Renal cortex interstitium (tissue), 11 donors: ENCODE results near the gene FAM20A. TPM values are rescaled to one million over a fixed set of nuclear protein-coding genes. Genes with fewer than 3 reads are reported as not detected.

ENCODE experiments used
- DNase-seq, 11 donors: peaks; one replicate each; pipeline ENCODE4 v3.0.0-alpha.2; 2013; ENCODE audit warnings: low read depth in 9 of 11, low spot score in 4 of 11; ENCODE audit errors: extremely low read depth in 1 of 11
- polyA plus RNA-seq, 3 donors: library from polyadenylated mRNA; unstranded; fragments of 120-200 nt; gene quantifications; one replicate each; pipeline ENCODE4 v1.2.1, GENCODE V29; 2013; ENCODE audit not compliant: insufficient read length in 3 of 3

Gene FAM20A
- polyA plus RNA-seq, 3 donors: 10.4 to 15.4 (median 10.8) TPM

GRCh38 chr17:68612923-68613292 lies 11.7 kb upstream of the FAM20A start:
- DNase-seq: no peak

- DNase-seq: no peak
These were observed 11.2 kb upstream of the FAM20A start for GRCh38 chr17:68612209-68612922.

- DNase-seq: no peak
These were observed 10.4 kb upstream of the FAM20A start for GRCh38 chr17:68611353-68612208.

- no peak for DNase-seq
These were observed 9.4 kb upstream of the FAM20A start for GRCh38 chr17:68610554-68610953.

- no peak for DNase-seq
These were observed 7.5 kb upstream of the FAM20A start for GRCh38 chr17:68608515-68609130.

- DNase-seq: no peak
These were observed 5.5 kb upstream of the FAM20A start for GRCh38 chr17:68606451-68607307.

- DNase-seq: no peak
These were observed 4.7 kb upstream of the FAM20A start for GRCh38 chr17:68605914-68606313.

- no peak for DNase-seq
These were observed 2.5 kb upstream of the FAM20A start for GRCh38 chr17:68603656-68604055.

GRCh38 chr17:68603027-68603426 lies 1.9 kb upstream of the FAM20A start:
- no peak for DNase-seq

GRCh38 chr17:68602289-68602688 lies 1.1 kb upstream of the FAM20A start:
- no peak for DNase-seq

- DNase-seq: no peak
These were observed 560 bp upstream of the FAM20A start for GRCh38 chr17:68601565-68602288.

- peak in 4 of 11 donors; percentile 41 to 63 (median 46) for DNase-seq
These were observed 868 bp downstream of the FAM20A start for GRCh38 chr17:68600067-68600930.

- no peak for DNase-seq
These were observed 1.6 kb downstream of the FAM20A start for GRCh38 chr17:68599552-68600066.

- no peak for DNase-seq
These were observed 2.1 kb downstream of the FAM20A start for GRCh38 chr17:68599091-68599490.

GRCh38 chr17:68598545-68598961 lies 2.6 kb downstream of the FAM20A start:
- no peak for DNase-seq

GRCh38 chr17:68598074-68598473 lies 3.1 kb downstream of the FAM20A start:
- no peak for DNase-seq

GRCh38 chr17:68596411-68596945 lies 4.7 kb downstream of the FAM20A start:
- DNase-seq: no peak
